ENCODE measurements around the gene ASAP3. TPM values are rescaled to one million over a fixed set of nuclear protein-coding genes. Genes with fewer than 3 reads are reported as not detected.

The ASAP3 gene
- total RNA-seq, 1 experiment from 2014 or later, result 17.6 TPM

DNA sequence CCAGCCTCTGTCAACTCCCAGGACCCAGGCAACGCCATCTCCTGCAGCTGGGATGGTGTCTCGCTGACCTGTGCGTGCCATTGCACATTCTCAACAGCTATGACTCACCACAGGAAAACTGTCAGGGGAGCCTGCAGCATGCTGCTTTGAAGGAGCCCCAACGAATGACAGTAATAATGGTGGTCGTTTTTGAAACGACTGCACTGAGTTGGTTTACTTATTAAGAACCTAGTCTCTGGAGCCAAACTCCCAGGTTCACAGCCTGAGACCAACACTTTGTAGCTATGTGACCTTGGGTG lies 81.0 kb downstream of the ASAP3 start:
- CTCF ChIA-PET, result interaction anchor here (0.9 kb wide), 1 partner anchor 32 kb away, joined by 3 read pairs; no protein-coding TSS in a partner anchor
- Histone ChIP-seq H3K79me2 (ENCODE audit: low read depth) (no peaks in the 10 kb centered on the region), H3K9me3 (ENCODE audit: insufficient read depth, low read depth) (no peaks in the 10 kb centered on the region), H3K4me1 (replicated peaks; ENCODE audit: insufficient read depth) (peaks cover 31% of the 10 kb centered on the region), H3K9me2 (ENCODE audit: insufficient read depth) (no peaks in the 10 kb centered on the region), H3K4me2 (peak overlapping the region; percentile 71), H4K20me1 (ENCODE audit: insufficient read depth) (no peaks in the 10 kb centered on the region), H3K36me3 (ENCODE audit: low read depth) (no peaks in the 10 kb centered on the region), H3K27me3 (ENCODE audit: insufficient read depth, low read depth) (no peaks in the 10 kb centered on the region), H3K4me3 (peak overlapping the region; percentile 23; the same call in 1 of the 2 replicates), H3F3A (ENCODE audit: insufficient read depth, low read depth) (peaks cover 23% of the 10 kb centered on the region), H3K27ac (peak overlapping the region; percentile 73), H2AFZ (no peak overlapping the region)
- intact Hi-C loops (cut with micrococcal nuclease; ENCODE audit: unreplicated experiment), result loop anchor here (1.0 to 5.0 kb wide), 3 partner anchors 26 to 74 kb away; no protein-coding TSS in a partner anchor
- BruUV-seq (replicated peaks), result no TSS peak
- TF ChIP-seq, protein P1, sequence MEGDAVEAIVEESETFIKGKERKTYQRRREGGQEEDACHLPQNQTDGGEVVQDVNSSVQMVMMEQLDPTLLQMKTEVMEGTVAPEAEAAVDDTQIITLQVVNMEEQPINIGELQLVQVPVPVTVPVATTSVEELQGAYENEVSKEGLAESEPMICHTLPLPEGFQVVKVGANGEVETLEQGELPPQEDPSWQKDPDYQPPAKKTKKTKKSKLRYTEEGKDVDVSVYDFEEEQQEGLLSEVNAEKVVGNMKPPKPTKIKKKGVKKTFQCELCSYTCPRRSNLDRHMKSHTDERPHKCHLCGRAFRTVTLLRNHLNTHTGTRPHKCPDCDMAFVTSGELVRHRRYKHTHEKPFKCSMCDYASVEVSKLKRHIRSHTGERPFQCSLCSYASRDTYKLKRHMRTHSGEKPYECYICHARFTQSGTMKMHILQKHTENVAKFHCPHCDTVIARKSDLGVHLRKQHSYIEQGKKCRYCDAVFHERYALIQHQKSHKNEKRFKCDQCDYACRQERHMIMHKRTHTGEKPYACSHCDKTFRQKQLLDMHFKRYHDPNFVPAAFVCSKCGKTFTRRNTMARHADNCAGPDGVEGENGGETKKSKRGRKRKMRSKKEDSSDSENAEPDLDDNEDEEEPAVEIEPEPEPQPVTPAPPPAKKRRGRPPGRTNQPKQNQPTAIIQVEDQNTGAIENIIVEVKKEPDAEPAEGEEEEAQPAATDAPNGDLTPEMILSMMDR (conservative IDR thresholded peaks at IDR 0.05), result no peak
- TF ChIP-seq EZH2 (IDR thresholded peaks at IDR 0.05; ENCODE audit: low read depth), result no peak
- peak; percentile 55 to 70 for DNase-seq
- POLR2A ChIA-PET (ENCODE audit: unreplicated experiment), result interaction anchor here (0.7 to 1.1 kb wide), 2 partner anchors 34 to 72 kb away, joined by 5 to 6 read pairs; partner anchors contain the start of gene ZNF436

DNA sequence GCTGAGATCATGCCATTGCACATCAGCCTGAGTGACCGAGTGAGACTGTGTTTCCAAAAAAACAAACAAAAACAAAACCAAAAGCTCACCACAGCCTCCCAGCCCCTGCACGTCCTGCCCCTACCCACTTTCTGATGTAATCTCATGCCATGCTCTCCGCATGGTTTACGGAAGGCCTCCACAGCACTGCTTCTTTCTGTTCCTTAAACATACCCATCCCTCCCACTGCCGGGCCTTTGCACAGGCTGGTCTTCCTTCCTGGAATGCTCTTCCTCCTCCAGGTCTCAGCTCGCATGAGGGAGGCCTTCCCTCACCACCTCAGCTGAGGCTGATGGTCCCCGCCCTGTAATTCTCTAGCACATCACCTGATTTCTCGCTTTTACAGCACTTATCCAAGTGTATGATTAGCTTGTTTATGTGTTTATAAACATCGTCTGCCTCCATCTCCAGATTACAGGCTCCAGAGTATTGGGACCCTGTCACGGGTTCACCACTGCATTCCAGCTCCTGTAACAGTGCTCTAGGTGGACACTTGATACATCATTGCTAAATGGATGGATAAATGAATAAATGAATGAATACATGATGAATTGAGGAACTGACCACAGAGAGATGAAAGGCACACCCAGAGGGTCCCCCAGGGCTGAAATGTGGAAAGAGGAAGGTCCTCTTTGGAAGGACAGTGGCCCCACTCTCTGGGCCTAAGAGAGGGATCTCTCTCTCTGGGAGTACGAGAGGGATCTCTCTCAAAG lies 81.5 kb downstream of the ASAP3 start:
- TF ChIP-seq, protein P1 (conservative IDR thresholded peaks at IDR 0.05), result no peak
- no peak for TF ChIP-seq EZH2 (IDR thresholded peaks at IDR 0.05; ENCODE audit: low read depth)
- DNase-seq, result no peak
- Histone ChIP-seq H3K4me1 (replicated peaks; ENCODE audit: insufficient read depth) (peaks cover 31% of the 10 kb centered on the region), H3K9me2 (ENCODE audit: insufficient read depth) (no peaks in the 10 kb centered on the region), H3K36me3 (ENCODE audit: low read depth) (no peaks in the 10 kb centered on the region), H2AFZ (0 out of 2 replicates have a peak overlapping the region, but pooled peaks have one; percentile 57), H3K9me3 (ENCODE audit: insufficient read depth, low read depth) (no peaks in the 10 kb centered on the region), H3K4me2 (peak overlapping the region; percentile 71), H3K4me3 (no peak overlapping the region), H4K20me1 (ENCODE audit: insufficient read depth) (no peaks in the 10 kb centered on the region), H3F3A (ENCODE audit: insufficient read depth, low read depth) (peaks cover 23% of the 10 kb centered on the region), H3K27ac (peak overlapping the region; percentile 73), H3K27me3 (ENCODE audit: insufficient read depth, low read depth) (no peaks in the 10 kb centered on the region), H3K79me2 (ENCODE audit: low read depth) (no peaks in the 10 kb centered on the region)
- BruUV-seq (replicated peaks), result no TSS peak
- CTCF ChIA-PET, result interaction anchor here (0.9 kb wide), 1 partner anchor 31 kb away, joined by 3 read pairs; no protein-coding TSS in a partner anchor
- intact Hi-C loops (cut with micrococcal nuclease; ENCODE audit: unreplicated experiment), result loop anchor here (1.0 to 5.0 kb wide), 3 partner anchors 25 to 75 kb away; no protein-coding TSS in a partner anchor
- POLR2A ChIA-PET (ENCODE audit: unreplicated experiment), result interaction anchor here (1.1 kb wide), 1 partner anchor 33 kb away, joined by 6 read pairs; the partner anchor contains the start of gene ZNF436

DNA sequence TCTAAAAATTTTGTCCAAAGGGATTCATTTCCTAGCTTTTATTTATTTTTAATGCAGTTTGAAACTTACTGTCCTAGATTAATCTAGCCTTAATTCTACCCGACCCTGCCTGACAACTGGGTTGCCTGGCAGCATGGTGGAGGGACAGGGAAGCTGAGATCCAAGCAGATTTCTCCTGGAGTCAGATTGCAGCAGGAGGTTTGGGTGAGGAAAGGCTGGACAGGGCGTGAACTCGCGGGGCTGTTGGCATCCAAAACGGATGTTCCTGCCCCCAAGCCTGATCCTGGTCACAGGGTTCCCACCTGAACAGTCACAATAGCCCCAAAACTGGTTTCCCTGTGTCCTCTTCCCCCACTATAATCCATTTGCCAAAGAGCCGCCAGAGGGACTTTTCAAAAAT lies 82.7 kb downstream of the ASAP3 start:
- H3K27ac ChIP-seq, result no peak overlapping the region
- H3K4me3 ChIP-seq, result no peak overlapping the region
- no peak overlapping the region for H3K4me2 ChIP-seq
- H3K9me2 ChIP-seq (ENCODE audit: insufficient read depth), result no peaks in the 10 kb centered on the region
- TF ChIP-seq EZH2 (IDR thresholded peaks at IDR 0.05; ENCODE audit: low read depth), result no peak
- TF ChIP-seq, protein P1 (conservative IDR thresholded peaks at IDR 0.05), result no peak
- H3K27me3 ChIP-seq (ENCODE audit: insufficient read depth, low read depth), result no peaks in the 10 kb centered on the region
- H3K4me1 ChIP-seq (replicated peaks; ENCODE audit: insufficient read depth), result peaks cover 31% of the 10 kb centered on the region
- peaks cover 23% of the 10 kb centered on the region for H3F3A ChIP-seq (ENCODE audit: insufficient read depth, low read depth)
- BruUV-seq (replicated peaks), result no TSS peak
- H3K79me2 ChIP-seq (ENCODE audit: low read depth), result no peaks in the 10 kb centered on the region
- POLR2A ChIA-PET (ENCODE audit: unreplicated experiment), result interaction anchor here (0.6 kb wide), 1 partner anchor 12 kb away, joined by 3 read pairs; no protein-coding TSS in a partner anchor
- peak; percentile 37 to 39 for DNase-seq
- intact Hi-C loops (cut with micrococcal nuclease; ENCODE audit: unreplicated experiment), result loop anchor here (5.0 kb wide), 1 partner anchor 76 kb away; no protein-coding TSS in a partner anchor
- H3K9me3 ChIP-seq (ENCODE audit: insufficient read depth, low read depth), result no peaks in the 10 kb centered on the region
- CTCF ChIA-PET, result interaction anchor here (0.6 kb wide), 1 partner anchor 427 kb away, joined by 3 read pairs; no protein-coding TSS in a partner anchor
- H2AFZ ChIP-seq, result no peak overlapping the region
- H4K20me1 ChIP-seq (ENCODE audit: insufficient read depth), result no peaks in the 10 kb centered on the region
- no peaks in the 10 kb centered on the region for H3K36me3 ChIP-seq (ENCODE audit: low read depth)
